ENCODE data around the gene SPARC. TPM values are rescaled to one million over a fixed set of nuclear protein-coding genes. Genes with fewer than 3 reads are reported as not detected.

SPARC gene
- total and polyA plus RNA-seq, 2 experiments from 2014 or later = 4,089 to 16,729 TPM

GRCh38 chr5:151707567-151707966 lies 20.9 kb upstream of the SPARC start:
- H3K36me3 ChIP-seq (replicated peaks; ENCODE audit: insufficient read depth, low read depth) = no peaks in the 10 kb centered on the region
- H2AFZ ChIP-seq = no peak overlapping the region
- H4K20me1 ChIP-seq (ENCODE audit: insufficient read depth, poor library complexity, severe bottlenecking) = no peaks in the 10 kb centered on the region
- no peak overlapping the region for H3K27ac ChIP-seq
- TF ChIP-seq EZH2phosphoT487 (IDR thresholded peaks at IDR 0.05; ENCODE audit: low read depth, severe bottlenecking, unreplicated experiment) = no peak
- no peak for TF ChIP-seq EZH2 (IDR thresholded peaks at IDR 0.05; ENCODE audit: borderline replicate concordance)
- no peak for TF ChIP-seq CTCF (IDR thresholded peaks at IDR 0.05; ENCODE audit: poor library complexity)
- H3K79me2 ChIP-seq = no peaks in the 10 kb centered on the region
- H3K9me3 ChIP-seq (ENCODE audit: low read depth) = no peaks in the 10 kb centered on the region
- no peak overlapping the region for H3K4me3 ChIP-seq
- H3K4me2 ChIP-seq = no peak overlapping the region
- peaks cover 9% of the 10 kb centered on the region for H3K4me1 ChIP-seq (ENCODE audit: insufficient read depth)
- no peaks in the 10 kb centered on the region for H3K27me3 ChIP-seq
- 64% methylated on average over 2 of the region's 2 CpGs for WGBS (ENCODE audit: low lambda C conversion rate, missing lambda C conversion rate)
- DNase-seq (ENCODE audit: low spot score) = no peak
- no peaks in the 10 kb centered on the region for H3K9me2 ChIP-seq (replicated peaks; ENCODE audit: insufficient read depth)

- Histone ChIP-seq H3K27me3 (no peaks in the 10 kb centered on the region), H2AFZ (no peak overlapping the region), H3K27ac (no peak overlapping the region)
Measured at GRCh38 chr5:151706906-151707305, 20.2 kb upstream of the SPARC start.

GRCh38 chr5:151703780-151704179 lies 17.1 kb upstream of the SPARC start:
- no peak for TF ChIP-seq EZH2 (IDR thresholded peaks at IDR 0.05; ENCODE audit: borderline replicate concordance)
- no peak for TF ChIP-seq EZH2phosphoT487 (IDR thresholded peaks at IDR 0.05; ENCODE audit: low read depth, severe bottlenecking, unreplicated experiment)
- TF ChIP-seq CTCF (IDR thresholded peaks at IDR 0.05; ENCODE audit: poor library complexity) = no peak
- Histone ChIP-seq H4K20me1 (ENCODE audit: insufficient read depth, poor library complexity, severe bottlenecking) (no peaks in the 10 kb centered on the region), H3K27ac (no peak overlapping the region), H3K4me3 (no peak overlapping the region), H3K27me3 (no peaks in the 10 kb centered on the region), H3K36me3 (replicated peaks; ENCODE audit: insufficient read depth, low read depth) (no peaks in the 10 kb centered on the region), H3K9me3 (ENCODE audit: low read depth) (no peaks in the 10 kb centered on the region), H3K79me2 (no peaks in the 10 kb centered on the region), H3K9me2 (replicated peaks; ENCODE audit: insufficient read depth) (no peaks in the 10 kb centered on the region), H3K4me2 (no peak overlapping the region), H3K4me1 (ENCODE audit: insufficient read depth) (peaks cover 27% of the 10 kb centered on the region), H2AFZ (peak overlapping the region; percentile 49)
- 41% methylated on average over 1 of the region's 1 CpG for WGBS (ENCODE audit: low lambda C conversion rate, missing lambda C conversion rate)
- DNase-seq (ENCODE audit: low spot score) = no peak

More at GRCh38 chr5:151706906-151707305, 20.2 kb upstream of the SPARC start:
- H3K9me2 ChIP-seq (replicated peaks; ENCODE audit: insufficient read depth) = no peaks in the 10 kb centered on the region
- H3K79me2 ChIP-seq = no peaks in the 10 kb centered on the region
- TF ChIP-seq EZH2phosphoT487 (IDR thresholded peaks at IDR 0.05; ENCODE audit: low read depth, severe bottlenecking, unreplicated experiment) (no peak), CTCF (IDR thresholded peaks at IDR 0.05; ENCODE audit: poor library complexity) (no peak), EZH2 (IDR thresholded peaks at IDR 0.05; ENCODE audit: borderline replicate concordance) (no peak)
- H3K36me3 ChIP-seq (replicated peaks; ENCODE audit: insufficient read depth, low read depth) = no peaks in the 10 kb centered on the region
- DNase-seq (ENCODE audit: low spot score) = no peak
- H4K20me1 ChIP-seq (ENCODE audit: insufficient read depth, poor library complexity, severe bottlenecking) = no peaks in the 10 kb centered on the region
- no peak overlapping the region for H3K4me2 ChIP-seq
- no peak overlapping the region for H3K4me3 ChIP-seq
- no peaks in the 10 kb centered on the region for H3K9me3 ChIP-seq (ENCODE audit: low read depth)
- peaks cover 9% of the 10 kb centered on the region for H3K4me1 ChIP-seq (ENCODE audit: insufficient read depth)

- no peak overlapping the region for H2AFZ ChIP-seq
- no peaks in the 10 kb centered on the region for H4K20me1 ChIP-seq (ENCODE audit: insufficient read depth, poor library complexity, severe bottlenecking)
- H3K4me3 ChIP-seq = no peak overlapping the region
- H3K36me3 ChIP-seq (replicated peaks; ENCODE audit: insufficient read depth, low read depth) = no peaks in the 10 kb centered on the region
- H3K27ac ChIP-seq = no peak overlapping the region
- H3K4me1 ChIP-seq (ENCODE audit: insufficient read depth) = peaks cover 32% of the 10 kb centered on the region
- H3K4me2 ChIP-seq = no peak overlapping the region
- no peaks in the 10 kb centered on the region for H3K27me3 ChIP-seq
- no peak for DNase-seq (ENCODE audit: low spot score)
- WGBS (ENCODE audit: low lambda C conversion rate, missing lambda C conversion rate) = 75% methylated on average over 1 of the region's 1 CpG
- no peaks in the 10 kb centered on the region for H3K9me2 ChIP-seq (replicated peaks; ENCODE audit: insufficient read depth)
- no peaks in the 10 kb centered on the region for H3K79me2 ChIP-seq
- no peaks in the 10 kb centered on the region for H3K9me3 ChIP-seq (ENCODE audit: low read depth)
- TF ChIP-seq EZH2phosphoT487 (IDR thresholded peaks at IDR 0.05; ENCODE audit: low read depth, severe bottlenecking, unreplicated experiment) = no peak
- no peak for TF ChIP-seq EZH2 (IDR thresholded peaks at IDR 0.05; ENCODE audit: borderline replicate concordance)
- TF ChIP-seq CTCF (IDR thresholded peaks at IDR 0.05; ENCODE audit: poor library complexity) = no peak
Measured at GRCh38 chr5:151703227-151703626, 16.5 kb upstream of the SPARC start.

Measured in hepatocyte (in vitro differentiated cells).